Lower leg skin (tissue), 4 donors: ENCODE data around the gene FRAS1. TPM values are rescaled to one million over a fixed set of nuclear protein-coding genes. Genes with fewer than 3 reads are reported as not detected.

ENCODE experiments used
- DNase-seq, 2 donors: peaks; one replicate each; pipeline ENCODE4 v3.0.0-alpha.2; 2019; ENCODE audit warnings: low spot score in 2 of 2
- H3K4me3 ChIP-seq: fragments of 200-600 bp; sonication (generic); 2 replicates; pipeline ENCODE4 v1.5.1; 2017; ENCODE audit warnings: mild to moderate bottlenecking, low read depth; ENCODE audit not compliant: poor library complexity, severe bottlenecking
- CTCF ChIP-seq, 3 donors: fragments of 450-650 bp; IDR thresholded peaks; one replicate each; pipeline ENCODE4 v1.5.1; 2016; ENCODE audit warnings: antibody characterized with exemption in 3 of 3, mild to moderate bottlenecking in 3 of 3, moderate library complexity in 2 of 3
- POLR2A ChIP-seq, 2 donors: fragments of 450-650 bp; IDR thresholded peaks; one replicate each; pipeline ENCODE4 v1.6.1; 2016 to 2017; ENCODE audit warnings: antibody characterized with exemption in 2 of 2, mild to moderate bottlenecking in 1 of 2, moderate library complexity in 1 of 2
- WGBS, 2 donors: methylation state at CpG; one replicate each; pipeline ENCODE4 v1.1.5; 2018; 5-methylcytosine and 5-hydroxymethylcytosine counted together
- intact Hi-C: fragments of 100-400 bp; cut with DNase I; formaldehyde crosslinking; loops from one replicate; pipeline ENCODE4 v1.15.0; 2023; ENCODE audit warnings: low total_unique reads
- total RNA-seq, 4 donors: library from RNA; depleted of rRNA; stranded (reverse); fragments of >200 nt; gene quantifications; one replicate each; pipeline ENCODE4 v1.1.0, GENCODE V29; 2016

Gene FRAS1
- total RNA-seq, 4 donors from 2014 or later, result 0.83 to 5.3 (median 3.0) TPM

GRCh38 chr4:78032929-78033328, 24.2 kb upstream of the FRAS1 start:
- intact Hi-C loops, result no loop called here
- no peak for DNase-seq
- 72 to 89% methylated on average over 1 of the region's 1 CpG for WGBS, 2 donors
- no peak for TF ChIP-seq CTCF (IDR thresholded peaks at IDR 0.05)
- TF ChIP-seq POLR2A (IDR thresholded peaks at IDR 0.05), result no peak
- H3K4me3 ChIP-seq, result no peak overlapping the region

- intact Hi-C loops, result no loop called here
- no peak for DNase-seq
- TF ChIP-seq POLR2A (IDR thresholded peaks at IDR 0.05) (no peak), CTCF (IDR thresholded peaks at IDR 0.05) (no peak)
- H3K4me3 ChIP-seq, result no peak overlapping the region
Observed at GRCh38 chr4:78033861-78034260, 23.3 kb upstream of the FRAS1 start.

GRCh38 chr4:78038704-78039103, 18.4 kb upstream of the FRAS1 start:
- intact Hi-C loops, result no loop called here
- H3K4me3 ChIP-seq, result no peak overlapping the region
- DNase-seq, result no peak
- 91 to 94% methylated on average over 5 of the region's 5 CpGs for WGBS, 2 donors
- TF ChIP-seq POLR2A (IDR thresholded peaks at IDR 0.05), result no peak
- no peak for TF ChIP-seq CTCF (IDR thresholded peaks at IDR 0.05)

GRCh38 chr4:78039678-78040077, 17.4 kb upstream of the FRAS1 start:
- no peak overlapping the region for H3K4me3 ChIP-seq
- TF ChIP-seq POLR2A (IDR thresholded peaks at IDR 0.05), result no peak
- TF ChIP-seq CTCF (IDR thresholded peaks at IDR 0.05), result no peak
- intact Hi-C loops, result no loop called here
- no peak for DNase-seq
- WGBS, 2 donors, result 91 to 96% methylated on average over 1 of the region's 1 CpG

- intact Hi-C loops, result no loop called here
- H3K4me3 ChIP-seq, result no peak overlapping the region
- TF ChIP-seq CTCF (IDR thresholded peaks at IDR 0.05) (no peak), POLR2A (IDR thresholded peaks at IDR 0.05) (no peak)
- 87 to 94% methylated on average over 1 of the region's 1 CpG for WGBS, 2 donors
- DNase-seq, result no peak
Observed at GRCh38 chr4:78040431-78040830, 16.7 kb upstream of the FRAS1 start.

- no peak overlapping the region for H3K4me3 ChIP-seq
- no peak for DNase-seq
- TF ChIP-seq CTCF (IDR thresholded peaks at IDR 0.05), result no peak
- no peak for TF ChIP-seq POLR2A (IDR thresholded peaks at IDR 0.05)
- intact Hi-C loops, result no loop called here
- WGBS, 2 donors, result 49 to 63% methylated on average over 3 of the region's 3 CpGs
Observed at GRCh38 chr4:78047366-78047765, 9.8 kb upstream of the FRAS1 start.
